AG10803 (cell line): ENCODE measurements around the gene DLG2.

Experiments used
- DNase-seq: peaks from one replicate; pipeline ENCODE4 v3.0.0; 2010; ENCODE audit warnings: low read depth
- H3K4me3 ChIP-seq: 2 replicates; pipeline ENCODE4 v1.5.1; 2011; ENCODE audit warnings: mild to moderate bottlenecking, low read length, control low read depth
- CTCF ChIP-seq: conservative IDR thresholded peaks from 2 replicates; pipeline ENCODE4 v1.5.1; 2011; ENCODE audit warnings: mild to moderate bottlenecking, low read length, control low read depth, inconsistent platforms

DLG2 gene

GRCh38 chr11:84024266-84024665, 1602.9 kb downstream of the DLG2 start:
- no peak for TF ChIP-seq CTCF
- H3K4me3 ChIP-seq: no peak overlapping the region
- no peak for DNase-seq

DNA sequence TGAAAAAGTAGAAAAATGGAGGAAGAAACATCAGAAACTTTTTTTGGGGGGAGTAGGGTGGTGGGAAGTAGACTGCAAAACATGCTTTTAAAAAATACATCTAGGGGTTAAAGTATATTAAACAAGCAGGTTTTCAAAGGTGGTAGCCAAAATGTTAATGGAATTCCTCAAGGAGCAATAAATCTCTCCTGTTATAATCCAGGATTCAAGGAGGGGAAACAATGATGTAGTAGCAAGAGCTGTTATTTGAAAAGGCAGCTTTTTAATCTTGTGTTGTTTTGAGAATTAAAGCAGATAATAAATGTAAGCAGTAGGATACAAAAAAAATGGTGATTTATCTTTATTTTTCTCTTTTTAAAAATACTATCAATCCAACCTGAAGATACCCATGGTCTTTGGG, 1604.4 kb downstream of the DLG2 start:
- no peak for TF ChIP-seq CTCF
- DNase-seq: no peak
- H3K4me3 ChIP-seq: no peak overlapping the region

- no peak for TF ChIP-seq CTCF
- H3K4me3 ChIP-seq: no peak overlapping the region
- DNase-seq: no peak
Observed at GRCh38 chr11:84022201-84022600, 1604.9 kb downstream of the DLG2 start.

GRCh38 chr11:84021291-84021690, 1605.9 kb downstream of the DLG2 start:
- no peak for DNase-seq
- TF ChIP-seq CTCF: no peak
- H3K4me3 ChIP-seq: no peak overlapping the region

DNA sequence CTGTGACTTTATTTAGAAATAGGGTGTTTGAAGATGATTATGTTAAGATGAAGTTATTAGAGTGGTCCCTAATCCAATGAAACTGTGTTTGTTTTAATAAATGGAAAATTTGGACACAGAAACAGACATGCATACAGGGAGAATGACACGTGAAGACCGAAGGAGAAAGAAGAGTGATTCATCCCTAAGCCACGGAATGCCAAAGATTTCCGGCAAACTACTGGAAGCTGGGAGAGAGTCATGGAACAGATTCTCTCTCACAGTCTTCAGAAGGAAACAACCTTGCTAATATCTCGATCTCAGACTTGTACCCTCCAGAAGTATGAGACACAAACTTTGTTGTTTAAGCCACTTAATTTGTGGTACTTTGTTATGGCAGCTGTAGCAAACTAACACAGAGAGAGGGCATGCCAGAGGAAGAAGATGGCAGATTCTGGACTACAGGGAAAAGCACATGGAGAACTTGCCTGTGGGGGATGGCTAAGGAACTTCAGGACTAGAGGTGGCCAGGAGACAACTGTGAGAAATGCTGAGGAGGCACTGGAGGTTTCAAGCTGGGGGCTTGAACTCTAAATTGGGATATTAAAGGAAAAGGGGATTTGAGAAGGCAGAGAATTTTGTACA, 1607.5 kb downstream of the DLG2 start:
- H3K4me3 ChIP-seq: no peak overlapping the region
- TF ChIP-seq CTCF: no peak
- peak; percentile 65 for DNase-seq

GRCh38 chr11:84014539-84014938, 1612.6 kb downstream of the DLG2 start:
- no peak for TF ChIP-seq CTCF
- H3K4me3 ChIP-seq: no peak overlapping the region
- DNase-seq: peak; percentile 22

DNA sequence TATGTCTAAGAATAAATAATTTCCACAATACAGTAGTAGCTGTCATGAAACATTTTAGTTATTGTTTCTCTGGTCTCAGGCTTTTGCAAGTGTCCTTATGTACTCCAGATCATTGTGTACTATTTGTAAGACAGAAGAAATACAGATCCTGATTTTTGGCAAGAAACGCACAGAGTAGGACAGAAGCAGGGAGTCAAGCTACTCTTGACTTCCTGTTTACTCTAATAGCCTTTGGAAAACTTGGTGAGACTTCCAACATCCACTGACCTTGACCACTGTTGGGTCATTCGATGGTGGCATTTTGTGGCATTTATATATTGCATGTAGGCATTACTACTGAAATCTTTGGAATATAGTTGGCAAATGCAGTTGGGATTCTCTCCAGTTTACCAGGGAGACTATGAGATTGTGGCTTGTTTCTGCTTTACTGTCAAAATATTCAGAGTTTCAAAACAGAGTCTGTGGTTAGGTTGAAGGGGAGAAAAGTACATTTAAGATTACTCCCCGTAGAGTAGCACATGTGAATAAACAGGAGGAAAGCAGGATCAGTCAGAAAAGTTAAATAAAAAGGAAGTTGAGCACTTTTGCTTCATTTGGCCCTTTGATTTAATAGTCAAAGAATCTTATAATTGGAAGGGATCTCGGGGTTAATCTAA, 1614.8 kb downstream of the DLG2 start:
- H3K4me3 ChIP-seq: no peak overlapping the region
- DNase-seq: no peak
- no peak for TF ChIP-seq CTCF
